Prostate gland (tissue), 2 donors: ENCODE results near the gene HIBADH.

Experiments used
- POLR2A ChIP-seq: fragments of 450-650 bp; IDR thresholded peaks from one replicate; pipeline ENCODE4 v1.6.1; 2016; ENCODE audit warnings: antibody characterized with exemption, mild to moderate bottlenecking
- POLR2AphosphoS5 ChIP-seq: sonication (generic); formaldehyde crosslinking; IDR thresholded peaks from one replicate; pipeline ENCODE4 v1.6.1; 2017; ENCODE audit warnings: antibody characterized with exemption
- TF ChIP-seq, protein P1 (sequence below), 4 experiments: fragments of 200-600 bp in 2 of 4; fragments of 450-650 bp in 2 of 4; sonication (generic) in 2 of 4; IDR thresholded peaks; 1 replicate in 3 of 4; 2 replicates in 1 of 4; pipeline ENCODE4 v1.5.1; 2016 to 2019; ENCODE audit warnings: antibody characterized with exemption in 4 of 4, mild to moderate bottlenecking in 2 of 4, moderate library complexity in 2 of 4

DNA sequence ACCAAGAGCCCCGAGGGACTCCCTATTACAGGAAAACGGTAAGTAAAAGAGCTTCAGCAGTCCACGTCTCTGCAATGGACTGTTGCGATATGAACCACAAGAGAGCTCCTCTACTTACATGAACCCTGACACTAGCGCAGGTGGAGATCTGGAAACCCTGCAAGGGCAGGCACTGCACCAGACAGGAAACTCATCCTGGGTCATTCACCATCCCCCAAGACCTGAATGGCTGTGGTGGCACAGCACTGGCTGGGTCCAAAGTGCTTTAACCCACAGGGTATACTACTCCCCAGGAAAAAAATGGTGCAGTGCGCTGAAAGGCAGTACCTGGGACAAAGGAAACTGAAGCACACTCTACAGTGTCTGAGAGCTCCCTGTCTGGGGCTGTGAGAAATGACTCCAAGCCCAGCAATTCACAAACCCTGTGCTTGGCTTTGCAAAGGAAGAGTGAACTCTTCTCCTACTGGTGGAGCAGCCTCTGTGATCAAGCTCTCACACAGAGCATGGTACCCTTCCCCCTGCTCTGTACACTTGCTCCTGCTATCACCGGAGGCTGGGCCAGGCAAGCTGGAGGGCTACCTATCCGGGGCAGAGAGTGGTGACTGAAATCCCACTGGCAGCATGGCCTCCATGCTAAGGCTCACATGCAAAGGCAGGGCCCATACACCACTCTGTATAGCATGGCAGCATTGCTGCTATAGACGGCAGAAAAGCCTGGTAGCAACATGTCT is 44.9 kb downstream of the HIBADH start:
- TF ChIP-seq POLR2A (no peak), POLR2AphosphoS5 (no peak)
- TF ChIP-seq, protein P1, sequence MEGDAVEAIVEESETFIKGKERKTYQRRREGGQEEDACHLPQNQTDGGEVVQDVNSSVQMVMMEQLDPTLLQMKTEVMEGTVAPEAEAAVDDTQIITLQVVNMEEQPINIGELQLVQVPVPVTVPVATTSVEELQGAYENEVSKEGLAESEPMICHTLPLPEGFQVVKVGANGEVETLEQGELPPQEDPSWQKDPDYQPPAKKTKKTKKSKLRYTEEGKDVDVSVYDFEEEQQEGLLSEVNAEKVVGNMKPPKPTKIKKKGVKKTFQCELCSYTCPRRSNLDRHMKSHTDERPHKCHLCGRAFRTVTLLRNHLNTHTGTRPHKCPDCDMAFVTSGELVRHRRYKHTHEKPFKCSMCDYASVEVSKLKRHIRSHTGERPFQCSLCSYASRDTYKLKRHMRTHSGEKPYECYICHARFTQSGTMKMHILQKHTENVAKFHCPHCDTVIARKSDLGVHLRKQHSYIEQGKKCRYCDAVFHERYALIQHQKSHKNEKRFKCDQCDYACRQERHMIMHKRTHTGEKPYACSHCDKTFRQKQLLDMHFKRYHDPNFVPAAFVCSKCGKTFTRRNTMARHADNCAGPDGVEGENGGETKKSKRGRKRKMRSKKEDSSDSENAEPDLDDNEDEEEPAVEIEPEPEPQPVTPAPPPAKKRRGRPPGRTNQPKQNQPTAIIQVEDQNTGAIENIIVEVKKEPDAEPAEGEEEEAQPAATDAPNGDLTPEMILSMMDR (IDR thresholded peaks at IDR 0.05): no peak
